Peyer's patch (tissue), 4 donors: ENCODE measurements around the gene FBH1.

Experiments
- POLR2A ChIP-seq, 2 donors: fragments of 450-650 bp; IDR thresholded peaks; one replicate each; pipeline ENCODE4 v1.5.1; 2017; ENCODE audit warnings: antibody characterized with exemption in 2 of 2, mild to moderate bottlenecking in 2 of 2, moderate library complexity in 2 of 2
- TF ChIP-seq, protein P1 (sequence below), 6 experiments: fragments of 450-650 bp in 4 of 6; fragments of 200-600 bp in 2 of 6; sonication (generic) in 1 of 6; IDR thresholded peaks; one replicate each; pipeline ENCODE4 v1.5.1; 2017 to 2019; ENCODE audit warnings: antibody characterized with exemption in 6 of 6, mild to moderate bottlenecking in 3 of 6, moderate library complexity in 1 of 6

GRCh38 chr10:5958675-5959074 lies 68.6 kb downstream of the FBH1 start:
- TF ChIP-seq, protein P1, sequence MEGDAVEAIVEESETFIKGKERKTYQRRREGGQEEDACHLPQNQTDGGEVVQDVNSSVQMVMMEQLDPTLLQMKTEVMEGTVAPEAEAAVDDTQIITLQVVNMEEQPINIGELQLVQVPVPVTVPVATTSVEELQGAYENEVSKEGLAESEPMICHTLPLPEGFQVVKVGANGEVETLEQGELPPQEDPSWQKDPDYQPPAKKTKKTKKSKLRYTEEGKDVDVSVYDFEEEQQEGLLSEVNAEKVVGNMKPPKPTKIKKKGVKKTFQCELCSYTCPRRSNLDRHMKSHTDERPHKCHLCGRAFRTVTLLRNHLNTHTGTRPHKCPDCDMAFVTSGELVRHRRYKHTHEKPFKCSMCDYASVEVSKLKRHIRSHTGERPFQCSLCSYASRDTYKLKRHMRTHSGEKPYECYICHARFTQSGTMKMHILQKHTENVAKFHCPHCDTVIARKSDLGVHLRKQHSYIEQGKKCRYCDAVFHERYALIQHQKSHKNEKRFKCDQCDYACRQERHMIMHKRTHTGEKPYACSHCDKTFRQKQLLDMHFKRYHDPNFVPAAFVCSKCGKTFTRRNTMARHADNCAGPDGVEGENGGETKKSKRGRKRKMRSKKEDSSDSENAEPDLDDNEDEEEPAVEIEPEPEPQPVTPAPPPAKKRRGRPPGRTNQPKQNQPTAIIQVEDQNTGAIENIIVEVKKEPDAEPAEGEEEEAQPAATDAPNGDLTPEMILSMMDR (IDR thresholded peaks at IDR 0.05) = no peak
- no peak for TF ChIP-seq POLR2A (IDR thresholded peaks at IDR 0.05)
